LNCaP clone FGC (cell line): ENCODE results near the gene DBF4.
A peak's percentile ranks its signal among the peaks of the same experiment; 100 is the strongest.
"Not testable (repeated sequence)": the region's sequence is repeated elsewhere in the genome, so short reads cannot be mapped to it uniquely, and the experiment has no call there.

ENCODE experiments used
- DNase-seq: peaks from one replicate; pipeline ENCODE4 v3.0.0-alpha.2; 2011; ENCODE audit warnings: low read depth
- H3K4me3 ChIP-seq: 2 replicates; pipeline ENCODE4 v1.5.1; 2011; ENCODE audit warnings: mild to moderate bottlenecking, low read depth, low read length, control low read depth
- CTCF ChIP-seq: IDR thresholded peaks from 2 replicates; pipeline ENCODE4 v1.5.1; 2012; ENCODE audit warnings: mild to moderate bottlenecking; ENCODE audit not compliant: control insufficient read depth, insufficient read depth; ENCODE audit errors: extremely low read depth

DBF4 gene

GRCh38 chr7:87886875-87887274 lies 10.6 kb downstream of the DBF4 start:
- DNase-seq, result no peak

GRCh38 chr7:87895363-87895762 lies 19.1 kb downstream of the DBF4 start:
- no peak for DNase-seq
- no peak for TF ChIP-seq CTCF
- no peak overlapping the region for H3K4me3 ChIP-seq

More at GRCh38 chr7:87886875-87887274, 10.6 kb downstream of the DBF4 start:
- H3K4me3 ChIP-seq, result no peak overlapping the region
- TF ChIP-seq CTCF, result peak; percentile 38

GRCh38 chr7:87899255-87899654 lies 23.0 kb downstream of the DBF4 start:
- no peak for DNase-seq
- TF ChIP-seq CTCF, result no peak
- no peak overlapping the region for H3K4me3 ChIP-seq

- not testable (repeated sequence) for H3K4me3 ChIP-seq, DNase-seq
These were observed 31.0 kb downstream of the DBF4 start for GRCh38 chr7:87907136-87907906.

GRCh38 chr7:87908814-87909213 lies 32.5 kb downstream of the DBF4 start:
- not testable (repeated sequence) for H3K4me3 ChIP-seq, DNase-seq

DNA sequence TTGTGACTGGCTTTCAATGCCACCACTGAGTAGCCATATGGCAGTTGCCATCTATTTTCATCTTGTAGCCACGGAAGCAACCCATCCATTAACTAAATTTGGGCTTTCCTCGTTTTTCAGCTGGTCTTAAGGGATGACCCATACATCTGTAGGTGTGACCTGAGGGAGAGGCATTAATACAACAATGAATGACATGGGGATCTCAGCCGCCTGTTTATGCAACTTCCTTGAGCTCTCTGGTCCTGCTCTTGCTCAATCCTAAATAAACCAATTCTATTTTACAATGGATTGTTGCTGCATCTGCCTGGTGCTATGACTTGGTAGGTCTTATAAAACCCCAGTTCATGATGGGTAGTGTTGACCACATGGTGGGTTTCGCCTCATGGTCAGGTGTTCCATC lies 35.8 kb downstream of the DBF4 start:
- TF ChIP-seq CTCF, result no peak
- no peak overlapping the region for H3K4me3 ChIP-seq
- DNase-seq, result no peak

GRCh38 chr7:87918740-87919139 lies 42.4 kb downstream of the DBF4 start:
- no peak overlapping the region for H3K4me3 ChIP-seq
- DNase-seq, result no peak
- TF ChIP-seq CTCF, result no peak

- no peak for DNase-seq
- no peak for TF ChIP-seq CTCF
- no peak overlapping the region for H3K4me3 ChIP-seq
These were observed 43.6 kb downstream of the DBF4 start for GRCh38 chr7:87919875-87920274.
